Type B pancreatic cell (in vitro differentiated cells): ENCODE data around the gene RHCE. TPM values are rescaled to one million over a fixed set of nuclear protein-coding genes. Genes with fewer than 3 reads are reported as not detected.
"Not testable (repeated sequence)": the region's sequence is repeated elsewhere in the genome, so short reads cannot be mapped to it uniquely, and the experiment has no call there.

Source experiments
- DNase-seq: peaks from one replicate; pipeline ENCODE4 v3.0.0; 2021; ENCODE audit warnings: mixed read lengths; ENCODE audit not compliant: unreplicated experiment; ENCODE audit errors: extremely low spot score
- H3K27ac Mint-ChIP-seq: 2 replicates; pipeline ENCODE4 v1.8.0; 2021; ENCODE audit warnings: mild to moderate bottlenecking, mixed read lengths
- H3K27me3 Mint-ChIP-seq: 2 replicates; pipeline ENCODE4 v1.8.0; 2021; ENCODE audit warnings: mixed read lengths
- H3K36me3 Mint-ChIP-seq: 2 replicates; pipeline ENCODE4 v1.8.0; 2021; ENCODE audit warnings: mixed read lengths
- H3K4me1 Mint-ChIP-seq: one replicate; pipeline ENCODE4 v1.8.0; 2021; ENCODE audit warnings: mixed read lengths; ENCODE audit not compliant: unreplicated experiment
- H3K4me3 Mint-ChIP-seq: 2 replicates; pipeline ENCODE4 v1.8.0; 2021; ENCODE audit warnings: mild to moderate bottlenecking, mixed read lengths
- H3K9me3 Mint-ChIP-seq: 2 replicates; pipeline ENCODE4 v1.8.0; 2021; ENCODE audit warnings: mixed read lengths
- CTCF ChIP-seq: fragments of 200-600 bp; sonication (generic); conservative IDR thresholded peaks from 2 replicates; pipeline ENCODE4 v1.5.0; 2021; ENCODE audit warnings: antibody characterized with exemption, mild to moderate bottlenecking
- total RNA-seq: library from RNA; stranded (reverse); gene quantifications from 2 replicates; pipeline ENCODE4 v1.2.1, GENCODE V29; 2021; ENCODE audit warnings: low replicate concordance

Gene RHCE
- total RNA-seq, 1 donor from 2014 or later: 0.39 TPM

DNA sequence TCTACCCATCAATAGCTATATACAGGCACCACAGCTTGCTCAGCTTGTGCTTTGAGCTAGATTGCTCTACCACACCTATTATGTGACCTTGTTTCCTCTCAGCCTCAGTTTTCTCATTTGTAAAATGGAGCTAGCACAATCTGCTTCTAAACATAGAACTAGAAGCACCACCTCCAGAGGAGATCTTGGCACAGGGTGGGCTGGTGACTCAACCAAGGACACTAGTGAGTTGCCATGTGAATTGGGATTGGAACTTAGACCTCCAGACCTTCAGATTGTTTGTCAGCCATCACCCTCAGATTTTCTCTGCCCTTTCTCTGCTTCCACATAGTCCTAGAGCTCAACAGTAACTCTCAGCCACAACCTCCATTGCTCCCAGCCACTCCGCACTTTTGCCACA, 7.1 kb upstream of the RHCE start:
- H3K4me1 Mint-ChIP-seq: peaks cover 10% of the 10 kb centered on the region
- H3K9me3 Mint-ChIP-seq: no peaks in the 10 kb centered on the region
- no peak for TF ChIP-seq CTCF
- no peak overlapping the region for H3K4me3 Mint-ChIP-seq
- H3K27me3 Mint-ChIP-seq: no peaks in the 10 kb centered on the region
- no peaks in the 10 kb centered on the region for H3K36me3 Mint-ChIP-seq
- DNase-seq: no peak
- no peak overlapping the region for H3K27ac Mint-ChIP-seq

DNA sequence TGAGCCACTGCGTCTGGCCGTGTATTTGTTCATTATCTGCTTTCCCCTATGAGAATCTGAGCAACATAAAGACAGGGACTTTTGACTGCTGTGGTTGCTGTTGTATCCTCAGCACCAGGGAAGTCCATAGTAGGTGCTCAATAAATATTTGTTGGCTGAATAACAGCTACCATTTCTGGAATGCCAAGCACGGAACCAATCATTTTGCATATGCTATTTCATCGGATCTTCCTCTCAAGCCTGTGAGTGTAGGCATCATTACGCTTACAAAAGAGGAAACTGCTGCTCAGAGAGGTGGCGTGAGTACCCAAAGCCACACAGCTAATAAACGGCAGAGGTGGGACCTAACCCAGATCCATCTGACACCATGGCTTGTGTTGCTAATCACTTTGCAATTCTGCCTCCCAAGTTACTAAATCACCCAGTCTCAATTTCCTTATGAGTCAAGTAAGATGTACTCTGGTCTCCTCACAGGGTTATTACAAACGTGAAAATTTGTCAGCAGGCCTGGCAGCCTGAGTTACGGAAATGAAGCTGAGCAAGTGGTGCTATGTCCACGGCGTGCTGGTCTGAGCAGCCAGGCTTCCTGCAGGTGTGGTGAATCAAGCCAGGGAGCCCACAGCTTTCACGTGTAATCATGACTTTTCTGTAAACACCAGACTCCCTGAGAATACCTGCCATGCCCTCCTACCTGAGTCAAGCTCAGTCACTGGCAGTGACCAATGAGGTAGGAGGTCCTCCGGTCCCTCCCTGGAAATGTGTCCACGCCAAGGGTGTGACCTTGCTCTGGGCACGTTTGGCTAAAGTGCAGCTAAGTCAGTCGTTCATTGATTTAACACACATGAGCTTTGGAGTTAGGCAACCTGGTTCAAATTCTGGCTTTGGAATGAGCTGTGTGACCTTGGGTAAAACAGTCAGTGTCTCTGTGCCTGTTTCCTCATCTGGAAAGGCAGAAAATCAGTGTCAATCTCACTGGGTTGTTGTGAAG, 4.8 kb upstream of the RHCE start:
- Mint-ChIP-seq H3K4me1 (no peaks in the 10 kb centered on the region), H3K36me3 (no peaks in the 10 kb centered on the region), H3K4me3 (no peak overlapping the region), H3K9me3 (no peaks in the 10 kb centered on the region), H3K27ac (no peak overlapping the region), H3K27me3 (no peaks in the 10 kb centered on the region)
- TF ChIP-seq CTCF: no peak
- DNase-seq: no peak

DNA sequence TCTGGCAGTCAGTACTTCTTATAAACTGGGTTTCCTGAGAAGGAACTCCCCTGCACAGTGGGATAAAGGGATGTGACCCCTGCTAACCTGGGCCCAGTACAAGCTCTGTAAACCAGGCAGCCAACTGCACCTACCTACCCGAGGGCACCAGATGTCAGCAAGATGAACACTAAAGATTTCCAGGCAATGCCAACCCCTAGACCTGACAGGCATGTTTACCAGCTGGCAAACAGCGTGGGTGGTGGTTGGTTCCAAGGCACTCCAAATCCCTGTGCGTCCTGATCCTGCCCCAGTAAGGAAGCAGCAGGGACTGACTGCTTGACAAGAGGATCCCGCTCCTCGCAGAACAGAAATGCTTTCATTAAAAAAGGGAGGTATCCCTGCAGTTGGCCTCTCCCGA, 2.6 kb upstream of the RHCE start:
- not testable (repeated sequence) for H3K27ac Mint-ChIP-seq, H3K36me3 Mint-ChIP-seq, H3K9me3 Mint-ChIP-seq, H3K4me1 Mint-ChIP-seq, DNase-seq, H3K27me3 Mint-ChIP-seq, H3K4me3 Mint-ChIP-seq

DNA sequence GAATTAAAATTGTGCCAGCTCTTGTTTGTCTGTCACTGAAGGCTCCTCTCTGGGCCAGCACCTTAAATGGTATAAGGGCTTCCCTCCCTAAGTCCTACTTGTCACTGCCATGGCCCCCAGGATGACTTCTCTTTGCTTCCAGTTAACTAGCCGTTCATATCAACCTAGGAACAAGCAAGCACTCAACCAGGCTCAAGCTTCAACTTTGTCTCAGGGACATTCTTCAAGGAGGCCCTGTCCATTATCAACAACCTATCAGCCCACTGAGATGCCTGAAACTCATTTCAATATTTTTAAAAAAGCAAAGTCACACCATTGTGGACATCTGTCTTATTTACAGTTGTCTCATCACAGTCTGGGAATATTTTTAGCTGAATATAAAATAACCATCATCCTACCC, 1.3 kb downstream of the RHCE start:
- H3K27ac Mint-ChIP-seq, H3K36me3 Mint-ChIP-seq, H3K27me3 Mint-ChIP-seq, H3K4me3 Mint-ChIP-seq, DNase-seq, H3K4me1 Mint-ChIP-seq, H3K9me3 Mint-ChIP-seq: not testable (repeated sequence)

DNA sequence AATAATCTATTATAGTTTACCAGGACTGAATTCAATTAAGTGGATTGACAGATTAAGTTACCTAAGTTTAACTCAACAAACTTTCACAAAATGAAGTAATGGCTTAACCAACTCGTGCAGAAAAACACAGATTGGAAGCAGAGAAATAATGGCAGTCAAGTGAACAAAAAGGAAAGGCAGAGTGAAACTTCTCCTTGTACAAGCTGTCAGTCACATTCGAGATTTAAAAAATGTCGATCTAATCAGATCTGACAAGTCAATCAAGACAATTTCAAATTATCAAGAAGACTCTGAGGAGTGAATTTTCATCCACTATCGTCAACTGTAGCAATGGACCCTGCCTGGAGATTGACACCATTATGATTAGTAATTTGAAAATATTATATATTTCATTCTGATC, 3.3 kb downstream of the RHCE start:
- H3K4me3 Mint-ChIP-seq, DNase-seq: not testable (repeated sequence)

DNA sequence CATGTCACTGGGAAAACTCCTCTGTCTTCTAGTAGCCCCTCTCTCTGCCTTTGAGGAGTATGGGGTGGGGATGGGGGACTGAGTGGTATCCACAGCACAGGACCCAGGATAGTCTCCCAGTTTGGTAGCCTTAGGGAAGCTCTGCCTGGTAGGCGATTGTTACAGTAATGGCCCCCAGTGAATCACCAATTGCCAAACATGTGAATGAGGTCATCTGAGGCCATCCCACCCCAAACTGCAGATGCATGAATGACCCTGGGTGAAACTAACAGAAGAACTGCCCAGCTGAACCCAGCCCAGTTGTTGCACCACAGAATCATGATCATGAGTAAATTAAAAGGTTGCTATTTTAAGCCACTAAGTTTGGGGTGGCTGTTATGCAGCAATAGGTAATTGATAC, 6.0 kb downstream of the RHCE start:
- not testable (repeated sequence) for H3K4me3 Mint-ChIP-seq, H3K27me3 Mint-ChIP-seq, H3K9me3 Mint-ChIP-seq, H3K27ac Mint-ChIP-seq, DNase-seq, H3K36me3 Mint-ChIP-seq, H3K4me1 Mint-ChIP-seq

More for the DNA sequence above, 3.3 kb downstream of the RHCE start:
- H3K4me1 Mint-ChIP-seq, H3K27ac Mint-ChIP-seq, H3K9me3 Mint-ChIP-seq, H3K27me3 Mint-ChIP-seq, H3K36me3 Mint-ChIP-seq: not testable (repeated sequence)

DNA sequence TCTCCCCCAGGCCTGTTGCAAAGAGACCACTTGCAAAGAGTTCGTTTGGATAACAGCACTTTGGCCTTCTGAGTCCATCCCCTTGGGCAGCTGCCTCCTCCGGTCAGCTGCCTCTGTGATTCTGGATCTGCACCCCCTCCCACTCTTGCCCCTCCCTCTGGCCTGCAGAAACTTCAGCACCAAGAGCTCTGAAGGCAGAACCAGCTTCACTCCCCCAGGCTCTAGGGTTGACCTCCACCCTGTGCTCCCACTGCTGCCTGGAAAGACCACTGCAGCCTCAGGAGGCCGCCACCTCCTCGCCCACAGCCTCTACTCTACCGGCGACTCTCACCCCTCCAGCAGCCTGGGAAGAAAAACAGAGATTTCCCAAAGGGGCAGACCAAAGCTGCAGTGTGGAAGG, 6.5 kb downstream of the RHCE start:
- H3K36me3 Mint-ChIP-seq, H3K4me3 Mint-ChIP-seq, H3K4me1 Mint-ChIP-seq, H3K9me3 Mint-ChIP-seq, H3K27ac Mint-ChIP-seq, DNase-seq, H3K27me3 Mint-ChIP-seq: not testable (repeated sequence)

DNA sequence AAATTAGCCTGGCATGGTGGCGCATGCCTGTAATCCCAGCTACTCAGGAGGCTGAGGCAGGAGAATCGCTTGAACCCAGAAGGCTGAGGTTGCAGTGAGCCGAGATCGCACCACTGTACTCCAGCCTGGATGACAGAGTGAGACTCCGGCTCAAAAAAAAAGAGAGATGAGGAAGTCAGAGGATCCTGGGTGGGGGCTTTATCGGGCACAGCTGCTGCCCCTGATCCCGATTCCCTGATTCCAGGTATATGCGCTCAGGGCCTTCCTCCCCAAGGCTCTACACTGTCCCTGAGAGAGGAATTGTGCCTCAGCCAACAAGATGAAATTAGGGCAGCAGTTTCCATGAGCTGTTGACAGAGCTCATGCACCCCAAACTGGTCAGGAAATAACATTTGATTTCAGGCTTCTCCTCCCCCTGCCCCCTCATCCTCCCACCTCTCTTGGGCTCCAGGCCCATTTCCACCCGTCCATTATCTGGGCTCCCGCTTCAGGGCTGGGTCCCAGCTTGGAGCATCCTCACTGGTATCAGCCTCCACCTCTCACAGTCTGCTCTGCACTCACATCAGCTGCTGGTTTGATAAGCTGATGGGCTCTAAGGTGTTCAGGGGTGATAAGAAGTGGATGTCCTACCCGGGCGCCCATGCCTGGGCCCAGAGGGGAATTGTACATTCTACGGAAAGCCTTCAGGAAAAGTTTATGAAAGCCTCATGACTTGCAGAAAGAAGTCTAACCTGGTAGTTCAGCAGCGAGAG, 7.6 kb downstream of the RHCE start:
- H3K4me3 Mint-ChIP-seq, DNase-seq, H3K27me3 Mint-ChIP-seq, H3K27ac Mint-ChIP-seq, H3K9me3 Mint-ChIP-seq, H3K36me3 Mint-ChIP-seq, H3K4me1 Mint-ChIP-seq: not testable (repeated sequence)

GRCh38 chr1:25409641-25410427, 10.8 kb downstream of the RHCE start:
- DNase-seq, H3K4me1 Mint-ChIP-seq, H3K27me3 Mint-ChIP-seq, H3K4me3 Mint-ChIP-seq, H3K9me3 Mint-ChIP-seq, H3K36me3 Mint-ChIP-seq, H3K27ac Mint-ChIP-seq: not testable (repeated sequence)

DNA sequence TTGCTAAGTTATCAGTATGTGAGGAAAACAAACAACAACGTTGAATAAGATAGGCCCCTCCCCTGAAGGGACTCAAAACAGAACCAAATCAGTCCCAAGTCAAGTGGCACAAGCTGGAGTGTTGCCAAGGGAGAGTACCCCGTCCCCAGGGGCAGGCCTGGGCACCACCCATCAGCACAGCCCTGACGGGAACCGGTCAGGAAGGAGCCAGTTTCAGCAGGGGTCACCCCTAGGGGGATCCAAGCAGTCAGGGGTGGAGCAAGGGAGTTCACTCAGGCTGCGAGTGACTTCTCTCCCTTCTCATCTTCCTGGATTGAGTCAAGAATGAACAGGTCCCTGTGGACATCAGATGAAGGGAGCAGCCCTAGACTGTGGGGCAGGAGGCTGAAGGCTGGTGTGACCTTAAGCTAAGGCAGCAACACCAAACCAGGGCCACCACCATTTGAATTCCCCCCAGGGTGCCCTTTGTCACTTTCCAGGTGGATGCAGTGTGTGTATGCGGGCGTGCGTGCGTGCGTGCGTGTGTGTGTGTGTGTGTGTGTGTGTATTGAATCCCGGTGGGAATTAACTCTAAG, 14.8 kb downstream of the RHCE start:
- not testable (repeated sequence) for H3K9me3 Mint-ChIP-seq, H3K4me3 Mint-ChIP-seq, DNase-seq, H3K36me3 Mint-ChIP-seq, H3K27ac Mint-ChIP-seq, H3K4me1 Mint-ChIP-seq
- peaks cover 23% of the 10 kb centered on the region for H3K27me3 Mint-ChIP-seq
